Measurements from ENCODE around the gene GRIFIN.

DNA sequence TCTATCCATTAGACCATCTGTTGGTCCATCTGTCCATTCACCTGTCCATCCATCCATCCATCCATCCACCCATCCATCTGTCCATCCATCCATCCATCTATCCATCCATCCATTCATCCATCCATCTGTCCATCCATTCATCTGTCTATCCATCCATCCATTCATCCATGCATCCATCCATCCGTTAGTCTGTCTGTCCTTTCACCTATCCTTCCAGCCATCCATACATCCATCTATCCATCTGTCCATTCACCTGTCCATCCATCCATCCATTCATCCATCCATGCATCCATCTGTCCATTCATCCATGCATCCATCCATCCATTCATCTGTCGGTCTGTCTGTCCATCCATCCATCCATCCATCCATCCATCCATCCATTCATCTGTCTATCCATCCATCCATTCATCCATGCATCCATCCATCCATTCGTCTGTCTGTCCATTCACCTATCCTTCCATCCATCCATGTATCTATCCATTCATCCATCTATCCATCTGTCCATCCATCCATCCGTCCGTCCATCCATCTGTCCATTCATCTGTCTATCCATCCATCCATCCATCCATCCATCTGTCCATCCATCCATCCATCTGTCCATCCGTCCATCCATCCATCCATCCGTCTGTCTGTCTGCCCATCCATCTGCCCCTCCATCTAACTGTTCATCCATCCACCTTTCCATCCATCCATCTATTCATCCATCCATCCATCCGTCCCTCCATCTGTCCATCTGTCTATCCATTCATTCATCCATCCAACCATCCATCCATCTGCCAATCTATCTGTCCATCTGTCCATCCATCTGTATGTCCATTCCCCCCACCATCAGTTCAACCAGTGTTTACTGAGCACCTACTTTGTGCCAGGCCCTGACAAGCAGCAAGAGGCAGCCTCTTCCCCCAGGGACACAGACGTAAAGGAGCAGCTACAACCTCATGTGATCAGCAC is 38.5 kb upstream of the GRIFIN start:
- TF ChIP-seq EZH2 (IDR thresholded peaks at IDR 0.05; ENCODE audit: borderline replicate concordance) (no peak), EZH2phosphoT487 (IDR thresholded peaks at IDR 0.05; ENCODE audit: low read depth, severe bottlenecking, unreplicated experiment) (no peak)
- TF ChIP-seq, protein P1, sequence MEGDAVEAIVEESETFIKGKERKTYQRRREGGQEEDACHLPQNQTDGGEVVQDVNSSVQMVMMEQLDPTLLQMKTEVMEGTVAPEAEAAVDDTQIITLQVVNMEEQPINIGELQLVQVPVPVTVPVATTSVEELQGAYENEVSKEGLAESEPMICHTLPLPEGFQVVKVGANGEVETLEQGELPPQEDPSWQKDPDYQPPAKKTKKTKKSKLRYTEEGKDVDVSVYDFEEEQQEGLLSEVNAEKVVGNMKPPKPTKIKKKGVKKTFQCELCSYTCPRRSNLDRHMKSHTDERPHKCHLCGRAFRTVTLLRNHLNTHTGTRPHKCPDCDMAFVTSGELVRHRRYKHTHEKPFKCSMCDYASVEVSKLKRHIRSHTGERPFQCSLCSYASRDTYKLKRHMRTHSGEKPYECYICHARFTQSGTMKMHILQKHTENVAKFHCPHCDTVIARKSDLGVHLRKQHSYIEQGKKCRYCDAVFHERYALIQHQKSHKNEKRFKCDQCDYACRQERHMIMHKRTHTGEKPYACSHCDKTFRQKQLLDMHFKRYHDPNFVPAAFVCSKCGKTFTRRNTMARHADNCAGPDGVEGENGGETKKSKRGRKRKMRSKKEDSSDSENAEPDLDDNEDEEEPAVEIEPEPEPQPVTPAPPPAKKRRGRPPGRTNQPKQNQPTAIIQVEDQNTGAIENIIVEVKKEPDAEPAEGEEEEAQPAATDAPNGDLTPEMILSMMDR (IDR thresholded peaks at IDR 0.05; ENCODE audit: poor library complexity): no peak

Data from hepatocyte (in vitro differentiated cells).